ENCODE results near the gene MED13. TPM values are rescaled to one million over a fixed set of nuclear protein-coding genes. Genes with fewer than 3 reads are reported as not detected.

Gene MED13
- total and polyA plus RNA-seq, 2 donors (not counting 1 experiment from before 2014, with no cell fraction given): 36.2 to 47.1 TPM

DNA sequence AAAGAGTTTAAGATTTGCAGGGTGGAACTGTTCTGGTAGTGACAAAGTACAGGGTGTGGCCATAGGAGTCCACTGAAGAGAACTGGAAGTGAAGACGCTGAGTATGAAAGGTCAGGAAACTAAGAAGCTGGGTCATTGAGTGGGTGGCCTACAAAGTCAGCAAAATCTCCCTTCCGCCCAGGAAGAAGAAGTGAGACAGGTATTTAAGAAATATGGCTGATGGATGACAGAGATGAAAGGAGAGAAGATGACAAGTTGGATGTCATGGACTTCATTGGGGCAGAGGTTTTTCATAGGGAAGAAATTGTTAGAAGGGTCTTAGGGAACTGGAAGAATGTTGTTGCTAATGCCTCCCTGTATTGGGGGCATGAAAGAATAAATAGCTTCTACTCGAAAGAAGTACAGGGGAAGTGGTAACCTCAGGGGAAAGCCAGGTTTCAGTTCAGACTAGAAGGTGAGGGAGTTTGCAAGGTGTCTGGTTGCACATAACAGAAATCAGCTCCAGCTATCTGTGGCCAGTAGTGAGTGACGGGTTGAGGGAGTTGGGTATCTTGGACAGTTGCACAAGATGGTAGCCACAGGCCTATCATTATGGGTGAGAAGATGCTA, 33.6 kb upstream of the MED13 start:
- Histone ChIP-seq H3K4me1 (ENCODE audit: control insufficient read depth, extremely low read depth, insufficient read depth, low read length) (no peaks in the 10 kb centered on the region), H3K36me3 (ENCODE audit: control insufficient read depth, insufficient read depth, low read length) (no peaks in the 10 kb centered on the region), H3K27ac (ENCODE audit: insufficient read depth, low read length) (no peak overlapping the region), H3K9ac (ENCODE audit: insufficient read depth, low read length) (no peak overlapping the region), H3K4me2 (ENCODE audit: extremely low read depth, insufficient read depth, low read length) (no peak overlapping the region), H2AFZ (ENCODE audit: low read length) (no peak overlapping the region), H3K4me3 (replicated peaks in 1 of 4; ENCODE audit: control extremely low read depth in 1 of 4, insufficient read depth in 1 of 4, low read depth in 3 of 4, low read length in 4 of 4) (no peak overlapping the region), H3K9me3 (ENCODE audit: control insufficient read depth, insufficient read depth, low read depth, low read length) (no peaks in the 10 kb centered on the region), H3K79me2 (ENCODE audit: control insufficient read depth, insufficient read depth, low read length) (no peaks in the 10 kb centered on the region), H4K20me1 (ENCODE audit: control insufficient read depth, extremely low read depth, insufficient read depth, low read length) (no peaks in the 10 kb centered on the region), H3K27me3 (ENCODE audit: control insufficient read depth, insufficient read depth, low read length) (peaks cover 3% of the 10 kb centered on the region)
- no peak for DNase-seq (ENCODE audit: low read depth in 2 of 2)
- TF ChIP-seq, protein P1, sequence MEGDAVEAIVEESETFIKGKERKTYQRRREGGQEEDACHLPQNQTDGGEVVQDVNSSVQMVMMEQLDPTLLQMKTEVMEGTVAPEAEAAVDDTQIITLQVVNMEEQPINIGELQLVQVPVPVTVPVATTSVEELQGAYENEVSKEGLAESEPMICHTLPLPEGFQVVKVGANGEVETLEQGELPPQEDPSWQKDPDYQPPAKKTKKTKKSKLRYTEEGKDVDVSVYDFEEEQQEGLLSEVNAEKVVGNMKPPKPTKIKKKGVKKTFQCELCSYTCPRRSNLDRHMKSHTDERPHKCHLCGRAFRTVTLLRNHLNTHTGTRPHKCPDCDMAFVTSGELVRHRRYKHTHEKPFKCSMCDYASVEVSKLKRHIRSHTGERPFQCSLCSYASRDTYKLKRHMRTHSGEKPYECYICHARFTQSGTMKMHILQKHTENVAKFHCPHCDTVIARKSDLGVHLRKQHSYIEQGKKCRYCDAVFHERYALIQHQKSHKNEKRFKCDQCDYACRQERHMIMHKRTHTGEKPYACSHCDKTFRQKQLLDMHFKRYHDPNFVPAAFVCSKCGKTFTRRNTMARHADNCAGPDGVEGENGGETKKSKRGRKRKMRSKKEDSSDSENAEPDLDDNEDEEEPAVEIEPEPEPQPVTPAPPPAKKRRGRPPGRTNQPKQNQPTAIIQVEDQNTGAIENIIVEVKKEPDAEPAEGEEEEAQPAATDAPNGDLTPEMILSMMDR (conservative IDR thresholded peaks at IDR 0.05 in 1 of 2, IDR thresholded peaks at IDR 0.05 in 1 of 2; ENCODE audit: low read depth in 1 of 2, low read length in 2 of 2): no peak

GRCh38 chr17:62096401-62096670, 31.3 kb upstream of the MED13 start:
- Histone ChIP-seq H4K20me1 (ENCODE audit: control insufficient read depth, extremely low read depth, insufficient read depth, low read length) (no peaks in the 10 kb centered on the region), H3K9me3 (ENCODE audit: control insufficient read depth, insufficient read depth, low read depth, low read length) (no peaks in the 10 kb centered on the region), H3K4me3 (replicated peaks in 1 of 4; ENCODE audit: control extremely low read depth in 1 of 4, insufficient read depth in 1 of 4, low read depth in 3 of 4, low read length in 4 of 4) (no peak overlapping the region), H2AFZ (ENCODE audit: low read length) (no peak overlapping the region), H3K36me3 (ENCODE audit: control insufficient read depth, insufficient read depth, low read length) (no peaks in the 10 kb centered on the region), H3K27me3 (ENCODE audit: control insufficient read depth, insufficient read depth, low read length) (peaks cover 3% of the 10 kb centered on the region), H3K79me2 (ENCODE audit: control insufficient read depth, insufficient read depth, low read length) (no peaks in the 10 kb centered on the region), H3K27ac (ENCODE audit: insufficient read depth, low read length) (no peak overlapping the region), H3K4me2 (ENCODE audit: extremely low read depth, insufficient read depth, low read length) (no peak overlapping the region), H3K4me1 (ENCODE audit: control insufficient read depth, extremely low read depth, insufficient read depth, low read length) (no peaks in the 10 kb centered on the region), H3K9ac (ENCODE audit: insufficient read depth, low read length) (no peak overlapping the region)
- TF ChIP-seq, protein P1 (conservative IDR thresholded peaks at IDR 0.05 in 1 of 2, IDR thresholded peaks at IDR 0.05 in 1 of 2; ENCODE audit: low read depth in 1 of 2, low read length in 2 of 2): no peak
- no peak for TF ChIP-seq EZH2 (IDR thresholded peaks at IDR 0.05; ENCODE audit: low read length, missing control alignments)
- no peak for DNase-seq (ENCODE audit: low read depth in 2 of 2)

- Histone ChIP-seq H4K20me1 (ENCODE audit: control insufficient read depth, extremely low read depth, insufficient read depth, low read length) (no peaks in the 10 kb centered on the region), H3K79me2 (ENCODE audit: control insufficient read depth, insufficient read depth, low read length) (no peaks in the 10 kb centered on the region), H3K4me3 (replicated peaks in 1 of 4; ENCODE audit: control extremely low read depth in 1 of 4, insufficient read depth in 1 of 4, low read depth in 3 of 4, low read length in 4 of 4) (no peak overlapping the region), H2AFZ (ENCODE audit: low read length) (no peak overlapping the region), H3K9ac (ENCODE audit: insufficient read depth, low read length) (no peak overlapping the region), H3K4me2 (ENCODE audit: extremely low read depth, insufficient read depth, low read length) (no peak overlapping the region), H3K4me1 (ENCODE audit: control insufficient read depth, extremely low read depth, insufficient read depth, low read length) (no peaks in the 10 kb centered on the region), H3K9me3 (ENCODE audit: control insufficient read depth, insufficient read depth, low read depth, low read length) (no peaks in the 10 kb centered on the region), H3K27ac (ENCODE audit: insufficient read depth, low read length) (no peak overlapping the region), H3K36me3 (ENCODE audit: control insufficient read depth, insufficient read depth, low read length) (no peaks in the 10 kb centered on the region), H3K27me3 (ENCODE audit: control insufficient read depth, insufficient read depth, low read length) (peaks cover 3% of the 10 kb centered on the region)
- no peak for TF ChIP-seq EZH2 (IDR thresholded peaks at IDR 0.05; ENCODE audit: low read length, missing control alignments)
- TF ChIP-seq, protein P1 (conservative IDR thresholded peaks at IDR 0.05 in 1 of 2, IDR thresholded peaks at IDR 0.05 in 1 of 2; ENCODE audit: low read depth in 1 of 2, low read length in 2 of 2): no peak
- DNase-seq (ENCODE audit: low read depth in 2 of 2): peak in 1 of 2 donors; percentile 30
Observed at GRCh38 chr17:62094175-62094574, 29.1 kb upstream of the MED13 start.

All from fibroblast of lung (primary cell).